ENCODE results near the gene NPL.

DNA sequence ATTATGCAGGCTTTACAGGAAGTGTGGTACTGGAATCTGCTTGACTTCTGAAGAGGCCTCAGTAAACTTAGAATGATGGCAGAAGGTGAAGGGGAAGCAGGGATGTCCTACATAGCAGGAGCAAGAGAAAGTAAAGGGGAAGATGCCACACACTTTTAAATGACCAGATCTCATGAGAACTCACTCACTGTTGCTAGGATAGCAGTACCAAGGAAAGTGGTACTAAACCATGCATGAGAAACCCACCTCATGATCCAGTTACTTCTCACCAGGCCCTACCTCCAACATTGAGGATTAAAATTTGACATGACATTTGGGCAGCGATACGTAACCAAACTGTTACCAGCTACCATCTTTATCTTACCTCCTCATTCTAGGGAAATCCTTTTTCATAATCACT, 59.2 kb downstream of the NPL start:
- TF ChIP-seq, protein P1, sequence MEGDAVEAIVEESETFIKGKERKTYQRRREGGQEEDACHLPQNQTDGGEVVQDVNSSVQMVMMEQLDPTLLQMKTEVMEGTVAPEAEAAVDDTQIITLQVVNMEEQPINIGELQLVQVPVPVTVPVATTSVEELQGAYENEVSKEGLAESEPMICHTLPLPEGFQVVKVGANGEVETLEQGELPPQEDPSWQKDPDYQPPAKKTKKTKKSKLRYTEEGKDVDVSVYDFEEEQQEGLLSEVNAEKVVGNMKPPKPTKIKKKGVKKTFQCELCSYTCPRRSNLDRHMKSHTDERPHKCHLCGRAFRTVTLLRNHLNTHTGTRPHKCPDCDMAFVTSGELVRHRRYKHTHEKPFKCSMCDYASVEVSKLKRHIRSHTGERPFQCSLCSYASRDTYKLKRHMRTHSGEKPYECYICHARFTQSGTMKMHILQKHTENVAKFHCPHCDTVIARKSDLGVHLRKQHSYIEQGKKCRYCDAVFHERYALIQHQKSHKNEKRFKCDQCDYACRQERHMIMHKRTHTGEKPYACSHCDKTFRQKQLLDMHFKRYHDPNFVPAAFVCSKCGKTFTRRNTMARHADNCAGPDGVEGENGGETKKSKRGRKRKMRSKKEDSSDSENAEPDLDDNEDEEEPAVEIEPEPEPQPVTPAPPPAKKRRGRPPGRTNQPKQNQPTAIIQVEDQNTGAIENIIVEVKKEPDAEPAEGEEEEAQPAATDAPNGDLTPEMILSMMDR (IDR thresholded peaks at IDR 0.05; ENCODE audit: low read length): no peak
- no peak for TF ChIP-seq EZH2phosphoT487 (IDR thresholded peaks at IDR 0.05; ENCODE audit: low read length)
- no peak for TF ChIP-seq EZH2 (optimal IDR thresholded peaks at IDR 0.05; ENCODE audit: low read depth, low read length)

Measured in MM.1S (cell line).